SIG-M5 treated with dmso at 0.1 percent for 504 hours (cell line): Measurements from ENCODE around the gene DNAJA3.
A peak's percentile ranks its signal among the peaks of the same experiment; 100 is the strongest.

Experiments
- DNase-seq: peaks from one replicate; lab custom pipeline; 2025; ENCODE audit not compliant: unreplicated experiment; lab: John Stamatoyannopoulos, UW

The DNAJA3 gene

GRCh38 chr16:4425378-4426020 is at the start of gene DNAJA3:
Gene DNAJA3, plus strand, starts transcription at chr16:4425868. Its CDS starts 14 bp downstream, at chr16:4425882.
- peak; percentile 91 for DNase-seq

DNA sequence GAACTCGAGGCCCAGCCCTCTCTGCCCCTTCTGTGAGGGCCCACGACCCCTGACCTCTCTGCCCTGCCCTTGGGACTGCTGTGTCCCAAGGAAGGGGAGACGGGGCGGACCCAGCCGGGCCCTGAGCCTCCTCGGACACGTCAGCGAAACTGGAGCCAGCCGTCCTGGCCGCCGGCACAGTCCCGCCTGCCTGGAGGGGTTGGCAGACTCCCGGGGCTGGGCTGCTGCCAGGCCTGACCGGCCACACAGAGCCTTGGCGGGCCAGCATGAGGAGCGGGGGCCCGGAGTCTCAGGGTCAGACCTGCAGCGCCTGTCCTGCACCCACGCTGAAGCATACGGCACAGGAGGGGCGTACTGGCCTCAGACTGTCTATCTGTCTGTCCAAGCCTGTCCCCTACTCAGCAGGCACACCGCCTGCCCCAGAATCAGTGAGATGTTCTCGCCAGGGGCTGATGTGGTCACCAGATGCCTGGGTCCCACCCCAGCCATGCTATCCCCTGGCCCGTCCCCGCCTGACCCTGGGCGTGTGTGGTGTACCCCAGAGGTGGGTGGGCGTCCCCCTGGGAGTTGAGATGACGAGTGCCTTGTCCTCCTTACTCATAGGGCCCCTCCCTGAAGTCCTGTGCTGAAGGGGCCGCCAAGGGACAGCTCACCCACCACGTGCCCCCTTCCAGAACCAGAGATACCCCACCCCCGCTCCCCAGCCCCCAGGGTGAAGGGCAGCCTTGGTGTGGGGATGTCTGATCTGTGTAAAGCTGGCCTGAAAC is 49.4 kb upstream of the DNAJA3 start:
- DNase-seq, result no peak

GRCh38 chr16:4376893-4377572 is 48.6 kb upstream of the DNAJA3 start:
- no peak for DNase-seq

GRCh38 chr16:4377573-4378154 is 48.0 kb upstream of the DNAJA3 start:
- no peak for DNase-seq

GRCh38 chr16:4378161-4378666 is 47.5 kb upstream of the DNAJA3 start:
- no peak for DNase-seq

DNA sequence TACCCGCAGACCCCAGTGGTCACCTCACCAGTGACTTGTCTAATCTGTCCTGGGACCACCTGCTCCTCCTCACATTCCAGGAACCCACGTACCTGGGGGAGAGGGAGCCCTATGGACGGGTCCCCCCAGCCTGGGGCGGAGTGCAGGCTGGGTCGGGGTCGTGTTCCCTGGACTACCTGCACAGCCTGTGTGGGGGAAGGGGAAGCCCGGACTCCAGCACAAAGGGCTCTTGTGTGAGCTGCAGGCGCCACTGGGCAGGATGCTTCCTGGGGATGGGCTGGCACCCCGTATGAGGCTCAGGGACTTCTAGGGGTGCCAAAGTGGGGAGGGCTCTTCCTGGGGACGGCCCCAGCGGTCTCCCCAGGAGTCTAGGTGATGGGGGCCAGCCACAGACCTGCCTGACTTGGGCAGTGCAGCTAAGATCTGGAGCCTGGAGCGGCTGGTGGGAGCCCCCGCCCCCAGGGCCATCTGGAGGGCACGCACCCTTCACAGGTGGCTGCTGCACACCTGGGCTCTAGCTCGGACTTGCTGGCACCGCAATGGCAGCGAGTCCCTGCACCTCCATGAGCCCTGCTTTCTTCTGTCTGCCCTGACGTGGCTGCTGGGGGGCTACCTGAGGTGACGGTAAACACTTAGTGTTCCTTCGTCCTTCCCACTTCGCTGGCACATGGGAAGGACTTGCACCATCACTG is 46.5 kb upstream of the DNAJA3 start:
- DNase-seq, result no peak

DNA sequence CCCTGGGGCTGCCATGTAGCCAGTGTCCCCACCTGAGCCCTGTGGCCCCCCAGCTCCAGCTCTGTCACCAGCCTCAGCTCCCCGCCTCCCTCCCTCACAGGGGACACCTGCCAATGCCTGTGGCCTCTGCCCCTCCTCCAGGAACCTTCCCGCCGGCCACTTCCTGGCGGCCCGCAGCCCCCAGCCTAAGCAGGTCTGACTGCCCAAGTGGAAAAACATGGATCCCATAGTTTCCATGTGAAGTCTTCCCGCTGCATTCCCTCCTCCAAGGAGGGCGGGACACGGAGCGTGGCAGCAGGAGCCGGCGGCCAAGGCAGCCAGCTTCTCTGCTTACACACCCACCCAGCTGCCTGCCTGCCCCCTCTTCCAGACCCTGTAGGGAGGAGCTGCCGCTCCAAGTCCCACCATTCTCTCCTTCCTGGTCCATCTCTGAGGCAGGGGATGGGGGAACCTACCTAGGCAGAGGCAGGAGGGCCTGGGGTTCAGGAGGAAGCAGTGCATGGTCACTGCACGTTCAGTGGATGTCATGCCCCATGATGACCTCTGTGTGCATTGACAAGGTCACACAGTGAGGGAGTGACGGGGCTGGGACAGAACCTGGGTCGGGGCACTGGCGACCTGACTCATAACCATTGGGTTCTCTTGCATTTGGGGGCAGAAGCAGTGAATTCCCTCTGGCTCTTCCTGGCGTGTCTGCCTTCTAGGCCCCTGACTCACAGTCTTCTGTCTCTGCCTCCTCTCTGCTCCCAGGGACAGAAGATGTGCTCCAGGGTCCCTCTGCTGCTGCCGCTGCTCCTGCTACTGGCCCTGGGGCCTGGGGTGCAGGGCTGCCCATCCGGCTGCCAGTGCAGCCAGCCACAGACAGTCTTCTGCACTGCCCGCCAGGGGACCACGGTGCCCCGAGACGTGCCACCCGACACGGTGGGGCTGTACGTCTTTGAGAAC is 45.3 kb upstream of the DNAJA3 start:
- no peak for DNase-seq

- DNase-seq, result no peak
Observed at GRCh38 chr16:4381072-4381934, 44.4 kb upstream of the DNAJA3 start.

GRCh38 chr16:4381935-4382794 is 43.5 kb upstream of the DNAJA3 start:
- no peak for DNase-seq

DNA sequence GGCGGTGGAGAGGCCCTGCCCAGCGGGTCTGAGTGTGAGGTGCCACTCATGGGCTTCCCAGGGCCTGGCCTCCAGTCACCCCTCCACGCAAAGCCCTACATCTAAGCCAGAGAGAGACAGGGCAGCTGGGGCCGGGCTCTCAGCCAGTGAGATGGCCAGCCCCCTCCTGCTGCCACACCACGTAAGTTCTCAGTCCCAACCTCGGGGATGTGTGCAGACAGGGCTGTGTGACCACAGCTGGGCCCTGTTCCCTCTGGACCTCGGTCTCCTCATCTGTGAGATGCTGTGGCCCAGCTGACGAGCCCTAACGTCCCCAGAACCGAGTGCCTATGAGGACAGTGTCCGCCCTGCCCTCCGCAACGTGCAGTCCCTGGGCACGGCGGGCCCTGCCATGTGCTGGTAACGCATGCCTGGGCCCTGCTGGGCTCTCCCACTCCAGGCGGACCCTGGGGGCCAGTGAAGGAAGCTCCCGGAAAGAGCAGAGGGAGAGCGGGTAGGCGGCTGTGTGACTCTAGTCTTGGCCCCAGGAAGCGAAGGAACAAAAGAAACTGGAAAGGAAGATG is 42.8 kb upstream of the DNAJA3 start:
- DNase-seq, result no peak

DNA sequence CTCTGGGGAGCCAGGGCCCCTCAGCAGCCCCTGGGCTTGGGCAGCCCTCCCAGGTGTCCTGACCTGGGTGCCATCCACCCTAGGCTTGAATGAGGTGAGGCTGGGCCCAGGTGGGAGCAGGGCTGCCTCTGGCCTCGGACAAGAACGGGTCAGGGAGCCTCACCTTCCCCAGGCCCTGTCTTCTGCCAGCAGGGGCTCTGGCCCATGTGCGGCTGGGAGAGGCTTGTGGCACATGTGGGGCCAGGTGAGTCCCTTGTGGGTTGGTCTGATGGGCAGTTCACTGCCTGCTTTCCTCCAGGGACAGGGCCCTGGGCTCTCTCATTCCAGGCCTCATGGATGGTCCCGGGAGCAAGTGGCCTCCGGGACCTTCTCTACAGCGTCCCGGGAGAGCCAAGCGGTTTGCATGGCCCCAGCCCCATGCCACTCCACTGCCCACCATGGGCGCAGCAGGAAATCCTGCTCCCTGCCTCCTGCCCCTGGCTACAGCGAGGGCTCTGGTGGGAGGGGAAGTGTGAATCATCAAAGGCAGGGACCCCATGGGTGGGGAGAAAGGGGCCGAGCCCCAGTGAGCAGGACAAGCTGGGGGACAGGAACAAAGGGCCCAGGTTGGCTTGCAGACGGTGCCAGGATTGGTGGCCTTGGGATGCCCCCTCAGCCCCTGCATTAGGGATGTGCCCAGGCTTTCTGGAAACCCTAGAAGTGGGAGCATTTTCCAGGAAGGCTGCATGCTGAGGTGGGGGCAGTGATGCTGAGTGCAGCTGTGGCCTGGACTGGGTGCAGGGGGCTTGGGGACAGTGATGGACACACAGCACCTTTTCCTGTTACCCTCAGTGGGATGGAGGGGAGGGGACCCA is 41.9 kb upstream of the DNAJA3 start:
- no peak for DNase-seq

DNA sequence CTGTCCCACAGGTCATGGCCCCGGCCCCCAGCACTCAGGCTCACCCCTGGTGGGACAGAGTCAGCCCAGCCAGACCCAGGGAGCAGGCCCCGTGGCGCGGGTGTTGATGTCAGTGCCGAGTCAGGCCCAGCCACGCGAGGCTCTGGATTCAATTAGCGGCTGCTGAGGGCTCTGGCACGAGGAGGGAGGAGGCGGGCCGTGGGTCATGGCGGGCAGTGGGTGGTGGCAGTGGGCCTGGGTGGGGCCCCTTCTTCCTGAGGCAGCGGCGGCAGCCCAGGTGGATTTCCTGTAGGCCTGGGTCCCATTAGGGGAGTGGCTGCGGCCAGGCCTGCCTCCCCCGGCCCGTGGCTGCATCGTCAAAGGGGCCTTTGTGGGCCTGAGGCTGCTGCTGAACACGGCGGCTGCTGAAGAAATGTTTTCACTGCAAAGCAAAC is 41.1 kb upstream of the DNAJA3 start:
- no peak for DNase-seq

GRCh38 chr16:4385066-4385788 is 40.4 kb upstream of the DNAJA3 start:
- no peak for DNase-seq

GRCh38 chr16:4385789-4386450 is 39.7 kb upstream of the DNAJA3 start:
- DNase-seq, result no peak

- no peak for DNase-seq
Observed at GRCh38 chr16:4386451-4386805, 39.2 kb upstream of the DNAJA3 start.
